GM04504 (cell line): ENCODE results near the gene TMEM163.
"Not testable (repeated sequence)": the region's sequence is repeated elsewhere in the genome, so short reads cannot be mapped to it uniquely, and the experiment has no call there.

Source experiments
- DNase-seq: peaks from one replicate; pipeline ENCODE4 v3.0.0-alpha.2; 2012; ENCODE audit warnings: low read depth

The TMEM163 gene

GRCh38 chr2:134619250-134619649 is 99.5 kb downstream of the TMEM163 start:
- DNase-seq: no peak

- DNase-seq: not testable (repeated sequence)
These were observed 103.3 kb downstream of the TMEM163 start for GRCh38 chr2:134615480-134615879.

GRCh38 chr2:134611316-134611715 is 107.5 kb downstream of the TMEM163 start:
- DNase-seq: no peak

- DNase-seq: no peak
These were observed 107.9 kb downstream of the TMEM163 start for GRCh38 chr2:134610871-134611270.

- no peak for DNase-seq
These were observed 108.8 kb downstream of the TMEM163 start for GRCh38 chr2:134609924-134610513.

- no peak for DNase-seq
These were observed 114.8 kb downstream of the TMEM163 start for GRCh38 chr2:134603966-134604365.

GRCh38 chr2:134602666-134603065 is 116.1 kb downstream of the TMEM163 start:
- DNase-seq: no peak

GRCh38 chr2:134601264-134601663 is 117.5 kb downstream of the TMEM163 start:
- no peak for DNase-seq

- DNase-seq: no peak
These were observed 118.6 kb downstream of the TMEM163 start for GRCh38 chr2:134600208-134600607.

- DNase-seq: no peak
These were observed 119.6 kb downstream of the TMEM163 start for GRCh38 chr2:134599236-134599635.

GRCh38 chr2:134594399-134594798 is 124.4 kb downstream of the TMEM163 start:
- no peak for DNase-seq

GRCh38 chr2:134593519-134593918 is 125.3 kb downstream of the TMEM163 start:
- no peak for DNase-seq

GRCh38 chr2:134592377-134592776 is 126.4 kb downstream of the TMEM163 start:
- no peak for DNase-seq

GRCh38 chr2:134591526-134591925 is 127.3 kb downstream of the TMEM163 start:
- no peak for DNase-seq

GRCh38 chr2:134590679-134591078 is 128.1 kb downstream of the TMEM163 start:
- DNase-seq: no peak

- DNase-seq: not testable (repeated sequence)
These were observed 129.4 kb downstream of the TMEM163 start for GRCh38 chr2:134589171-134590083.

- DNase-seq: no peak
These were observed 130.2 kb downstream of the TMEM163 start for GRCh38 chr2:134588556-134588955.

GRCh38 chr2:134586326-134586965 is 132.4 kb downstream of the TMEM163 start:
- no peak for DNase-seq

- DNase-seq: no peak
These were observed 134.7 kb downstream of the TMEM163 start for GRCh38 chr2:134583997-134584520.

GRCh38 chr2:134583462-134583861 is 135.3 kb downstream of the TMEM163 start:
- no peak for DNase-seq

- no peak for DNase-seq
These were observed 136.3 kb downstream of the TMEM163 start for GRCh38 chr2:134582547-134582899.

GRCh38 chr2:134581877-134582546 is 136.8 kb downstream of the TMEM163 start:
- no peak for DNase-seq
